GM21526 (cell line): ENCODE data around the gene CNTN4.
"Not testable (repeated sequence)": the region's sequence is repeated elsewhere in the genome, so short reads cannot be mapped to it uniquely, and the experiment has no call there.

Source experiments
- ATAC-seq: cut with Tn5 transposase; IDR thresholded peaks from one replicate; pipeline ENCODE4 v1.9.1; 2021; ENCODE audit warnings: moderate library complexity; ENCODE audit not compliant: unreplicated experiment, low FRiP score

Gene CNTN4

GRCh38 chr3:2876362-2876761, 777.7 kb downstream of the CNTN4 start:
- ATAC-seq = no peak

GRCh38 chr3:2879023-2879422, 780.4 kb downstream of the CNTN4 start:
- ATAC-seq = no peak

- ATAC-seq = no peak
Observed at GRCh38 chr3:2879587-2879986, 780.9 kb downstream of the CNTN4 start.

- ATAC-seq = no peak
Observed at GRCh38 chr3:2880218-2880756, 781.6 kb downstream of the CNTN4 start.

GRCh38 chr3:2883283-2883682, 784.6 kb downstream of the CNTN4 start:
- ATAC-seq = no peak

GRCh38 chr3:2888592-2888991, 789.9 kb downstream of the CNTN4 start:
- no peak for ATAC-seq

GRCh38 chr3:2889736-2890135, 791.1 kb downstream of the CNTN4 start:
- ATAC-seq = no peak

- no peak for ATAC-seq
Observed at GRCh38 chr3:2896308-2896939, 797.8 kb downstream of the CNTN4 start.

- no peak for ATAC-seq
Observed at GRCh38 chr3:2897821-2898220, 799.2 kb downstream of the CNTN4 start.

GRCh38 chr3:2898591-2899353, 800.1 kb downstream of the CNTN4 start:
- ATAC-seq = no peak

- no peak for ATAC-seq
Observed at GRCh38 chr3:2904054-2904453, 805.4 kb downstream of the CNTN4 start.

- no peak for ATAC-seq
Observed at GRCh38 chr3:2908693-2909351, 810.2 kb downstream of the CNTN4 start.

GRCh38 chr3:2910997-2911396, 812.3 kb downstream of the CNTN4 start:
- no peak for ATAC-seq

GRCh38 chr3:2915826-2916225, 817.2 kb downstream of the CNTN4 start:
- no peak for ATAC-seq

GRCh38 chr3:2916640-2917039, 818.0 kb downstream of the CNTN4 start:
- not testable (repeated sequence) for ATAC-seq

- peak; percentile 86 for ATAC-seq
Observed at GRCh38 chr3:2920103-2920502, 821.4 kb downstream of the CNTN4 start.

- no peak for ATAC-seq
Observed at GRCh38 chr3:2921452-2921851, 822.8 kb downstream of the CNTN4 start.

- peak; percentile 72 for ATAC-seq
Observed at GRCh38 chr3:2921903-2922302, 823.2 kb downstream of the CNTN4 start.

GRCh38 chr3:2923390-2923789, 824.7 kb downstream of the CNTN4 start:
- no peak for ATAC-seq

GRCh38 chr3:2927259-2927658, 828.6 kb downstream of the CNTN4 start:
- no peak for ATAC-seq

GRCh38 chr3:2929574-2929973, 830.9 kb downstream of the CNTN4 start:
- ATAC-seq = no peak
